ENCODE results near the gene MRPL52. TPM values are rescaled to one million over a fixed set of nuclear protein-coding genes. Genes with fewer than 3 reads are reported as not detected.
A peak's percentile ranks its signal among the peaks of the same experiment; 100 is the strongest.

The MRPL52 gene
- total and polyA plus RNA-seq, 2 of the 13 experiments (the other 11 are each of a cell fraction or from before 2014, with no cell fraction given), result 118 to 329 TPM

DNA sequence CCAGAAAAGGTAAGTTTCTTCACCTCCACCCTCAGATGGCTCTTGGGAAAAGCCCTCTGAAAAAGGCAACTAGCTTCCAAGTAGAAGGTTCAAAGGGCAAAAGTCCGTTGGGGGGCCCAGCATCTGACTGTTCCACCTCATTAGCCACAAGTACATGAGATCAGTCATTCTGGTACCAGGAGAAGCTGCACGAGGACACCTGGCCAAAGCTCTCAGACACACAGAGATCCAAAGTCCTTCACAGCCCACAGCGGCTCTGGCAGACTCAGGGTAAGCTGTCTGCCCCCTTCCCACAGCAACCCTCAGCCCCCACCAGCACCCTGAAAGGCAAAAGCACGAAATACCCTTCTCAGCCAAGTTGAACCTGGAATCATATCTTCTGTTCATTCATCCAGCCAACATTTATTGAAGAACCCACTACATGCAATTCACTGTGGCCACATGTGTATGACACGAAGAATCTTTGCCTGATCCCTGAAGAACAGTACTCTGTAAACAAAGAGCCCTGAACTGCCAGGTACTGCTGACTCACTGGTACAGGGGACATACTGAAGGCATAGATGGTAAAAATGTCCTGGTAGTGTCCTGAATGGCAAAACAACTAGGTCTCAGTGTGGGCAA lies 33.5 kb upstream of the MRPL52 start (continued):
- TF ChIP-seq FOXP4 (CRISPR knock-in tag; IDR thresholded peaks at IDR 0.05) (no peak), KLF6 (CRISPR knock-in tag; IDR thresholded peaks at IDR 0.05) (peak; percentile 71), PBX2 (CRISPR knock-in tag; IDR thresholded peaks at IDR 0.05) (no peak), POLR2G (IDR thresholded peaks at IDR 0.05; ENCODE audit: low read depth, low read length) (no peak), RFX5 (IDR thresholded peaks at IDR 0.05; ENCODE audit: low read depth, low read length) (no peak), ZNF24 (IDR thresholded peaks at IDR 0.05) (no peak), ZMAT3 (CRISPR knock-in tag; conservative IDR thresholded peaks at IDR 0.05) (no peak), ZSCAN21 (CRISPR knock-in tag; IDR thresholded peaks at IDR 0.05; ENCODE audit: borderline replicate concordance) (no peak), ZNF501 (CRISPR knock-in tag; IDR thresholded peaks at IDR 0.05) (no peak; the same call in 1 of the 2 replicates), ZNF143 (CRISPR knock-in tag; IDR thresholded peaks at IDR 0.05) (no peak), NFIB (CRISPR knock-in tag; IDR thresholded peaks at IDR 0.05; ENCODE audit: borderline replicate concordance) (no peak), PAXIP1 (CRISPR knock-in tag; conservative IDR thresholded peaks at IDR 0.05) (peak; percentile 74), RORA (CRISPR knock-in tag; IDR thresholded peaks at IDR 0.05) (no peak), ZNF704 (CRISPR knock-in tag; IDR thresholded peaks at IDR 0.05; ENCODE audit: borderline replicate concordance) (no peak), ZNF724P (CRISPR knock-in tag; IDR thresholded peaks at IDR 0.05; ENCODE audit: borderline replicate concordance) (0 out of 2 replicates have a peak, but pooled peaks have one; percentile 42), NFE2L1 (CRISPR knock-in tag; IDR thresholded peaks at IDR 0.05; ENCODE audit: borderline replicate concordance) (no peak)
- TF ChIP-seq, protein P1, sequence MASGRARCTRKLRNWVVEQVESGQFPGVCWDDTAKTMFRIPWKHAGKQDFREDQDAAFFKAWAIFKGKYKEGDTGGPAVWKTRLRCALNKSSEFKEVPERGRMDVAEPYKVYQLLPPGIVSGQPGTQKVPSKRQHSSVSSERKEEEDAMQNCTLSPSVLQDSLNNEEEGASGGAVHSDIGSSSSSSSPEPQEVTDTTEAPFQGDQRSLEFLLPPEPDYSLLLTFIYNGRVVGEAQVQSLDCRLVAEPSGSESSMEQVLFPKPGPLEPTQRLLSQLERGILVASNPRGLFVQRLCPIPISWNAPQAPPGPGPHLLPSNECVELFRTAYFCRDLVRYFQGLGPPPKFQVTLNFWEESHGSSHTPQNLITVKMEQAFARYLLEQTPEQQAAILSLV (CRISPR knock-in tag; IDR thresholded peaks at IDR 0.05; ENCODE audit: borderline replicate concordance), result no peak
- TF ChIP-seq, protein P2, sequence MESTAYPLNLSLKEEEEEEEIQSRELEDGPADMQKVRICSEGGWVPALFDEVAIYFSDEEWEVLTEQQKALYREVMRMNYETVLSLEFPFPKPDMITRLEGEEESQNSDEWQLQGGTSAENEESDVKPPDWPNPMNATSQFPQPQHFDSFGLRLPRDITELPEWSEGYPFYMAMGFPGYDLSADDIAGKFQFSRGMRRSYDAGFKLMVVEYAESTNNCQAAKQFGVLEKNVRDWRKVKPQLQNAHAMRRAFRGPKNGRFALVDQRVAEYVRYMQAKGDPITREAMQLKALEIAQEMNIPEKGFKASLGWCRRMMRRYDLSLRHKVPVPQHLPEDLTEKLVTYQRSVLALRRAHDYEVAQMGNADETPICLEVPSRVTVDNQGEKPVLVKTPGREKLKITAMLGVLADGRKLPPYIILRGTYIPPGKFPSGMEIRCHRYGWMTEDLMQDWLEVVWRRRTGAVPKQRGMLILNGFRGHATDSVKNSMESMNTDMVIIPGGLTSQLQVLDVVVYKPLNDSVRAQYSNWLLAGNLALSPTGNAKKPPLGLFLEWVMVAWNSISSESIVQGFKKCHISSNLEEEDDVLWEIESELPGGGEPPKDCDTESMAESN (CRISPR knock-in tag; conservative IDR thresholded peaks at IDR 0.05), result no peak; the same call in 1 of the 2 replicates

Measured in HepG2 (cell line).